GM23338 (cell line): ENCODE measurements around the gene PRMT7.

ENCODE experiments used
- CREB1 ChIP-seq: fragments of 250-450 bp; sonication (Bioruptor Pico); IDR thresholded peaks from 2 replicates; pipeline ENCODE4 v1.5.0; 2020; ENCODE audit warnings: low read depth, mild to moderate bottlenecking, moderate library complexity
- CTCF ChIP-seq, 2 experiments: fragments of 200-600 bp in 1 of 2; sonication (generic) in 1 of 2; conservative IDR thresholded peaks; 2 replicates each; pipeline versions ENCODE4 v1.5.1 to v1.6.1; 2016 to 2017; ENCODE audit warnings: antibody characterized with exemption in 2 of 2, low read depth in 2 of 2, mild to moderate bottlenecking in 2 of 2, moderate library complexity in 1 of 2
- EZH2 ChIP-seq: fragments of 200-600 bp; sonication (generic); IDR thresholded peaks from one replicate; pipeline ENCODE4 v1.8.0; 2017; ENCODE audit warnings: antibody characterized with exemption, mild to moderate bottlenecking, low read depth; ENCODE audit not compliant: unreplicated experiment
- EZH2phosphoT487 ChIP-seq: fragments of 200-600 bp; sonication (generic); IDR thresholded peaks from one replicate; pipeline ENCODE4 v1.8.1; 2018; ENCODE audit warnings: antibody characterized with exemption; ENCODE audit not compliant: unreplicated experiment
- NANOG ChIP-seq: IDR thresholded peaks from 2 replicates; pipeline ENCODE4 v1.6.1; 2016; ENCODE audit warnings: antibody characterized with exemption, borderline replicate concordance
- STAT1 ChIP-seq: IDR thresholded peaks from one replicate; pipeline ENCODE4 v1.6.1; 2016; ENCODE audit warnings: antibody characterized with exemption; ENCODE audit not compliant: unreplicated experiment
- ZNF331 ChIP-seq: fragments of 250-450 bp; sonication (Bioruptor Pico); IDR thresholded peaks from 2 replicates; pipeline ENCODE4 v1.5.0; 2020; ENCODE audit warnings: low read depth, mild to moderate bottlenecking, moderate library complexity

- TF ChIP-seq CTCF (conservative IDR thresholded peaks at IDR 0.05; ENCODE audit: low read depth in 2 of 2) (no peak), STAT1 (no peak), ZNF331 (CRISPR knock-in tag) (no peak), EZH2phosphoT487 (no peak), NANOG (no peak), EZH2 (no peak), CREB1 (CRISPR knock-in tag) (no peak)
Measured at GRCh38 chr16:68353366-68353765, 42.5 kb downstream of the PRMT7 start.
